Dermis blood vessel endothelial cell (primary cell): Measurements from ENCODE around the gene PNLIPRP2. TPM values are rescaled to one million over a fixed set of nuclear protein-coding genes. Genes with fewer than 3 reads are reported as not detected.

Source experiments
- DNase-seq: peaks from one replicate; pipeline ENCODE4 v3.0.0; 2010
- total RNA-seq: library from RNA; depleted of rRNA; stranded (reverse); fragments of >200 nt; gene quantifications from 2 replicates; pipeline ENCODE4 v1.2.3, GENCODE V29; 2014

The PNLIPRP2 gene
- total RNA-seq, 1 donor from 2014 or later = not detected

- DNase-seq = no peak
These were observed 65.1 kb downstream of the PNLIPRP2 start for GRCh38 chr10:116685807-116686206.

GRCh38 chr10:116686632-116687031 is 65.9 kb downstream of the PNLIPRP2 start:
- no peak for DNase-seq

GRCh38 chr10:116687633-116688032 is 66.9 kb downstream of the PNLIPRP2 start:
- no peak for DNase-seq

GRCh38 chr10:116688241-116688711 is 67.5 kb downstream of the PNLIPRP2 start:
- DNase-seq = no peak

GRCh38 chr10:116688741-116689495 is 68.2 kb downstream of the PNLIPRP2 start:
- DNase-seq = no peak

GRCh38 chr10:116689744-116690143 is 69.0 kb downstream of the PNLIPRP2 start:
- no peak for DNase-seq

GRCh38 chr10:116690356-116691322 is 69.9 kb downstream of the PNLIPRP2 start:
- DNase-seq = peak; percentile 52

GRCh38 chr10:116691635-116692034 is 70.9 kb downstream of the PNLIPRP2 start:
- no peak for DNase-seq

GRCh38 chr10:116692225-116692624 is 71.5 kb downstream of the PNLIPRP2 start:
- no peak for DNase-seq

- no peak for DNase-seq
These were observed 73.6 kb downstream of the PNLIPRP2 start for GRCh38 chr10:116694243-116694926.

Other genes with a start within 250 kb of the PNLIPRP2 start
- under 0.01 TPM in 1 of 2 replicates, not detected in the other for gene PNLIPRP3, start 193.1 kb upstream of the PNLIPRP2 start, total RNA-seq
- not detected in 2 replicates for gene PNLIP, start 75.0 kb upstream of the PNLIPRP2 start, total RNA-seq
- not detected in 2 replicates for gene PNLIPRP1, start 30.0 kb upstream of the PNLIPRP2 start, total RNA-seq
- 0.56 and 0.68 TPM in 2 replicates for gene HSPA12A, start 121.6 kb downstream of the PNLIPRP2 start, total RNA-seq
- not detected in 2 replicates for gene ENO4, start 228.5 kb downstream of the PNLIPRP2 start, total RNA-seq